Liver (tissue), 9 donors: Measurements from ENCODE around the gene GIMAP4. TPM values are rescaled to one million over a fixed set of nuclear protein-coding genes. Genes with fewer than 3 reads are reported as not detected.
"Not testable (repeated sequence)": the region's sequence is repeated elsewhere in the genome, so short reads cannot be mapped to it uniquely, and the experiment has no call there.

Source experiments
- DNase-seq: peaks from one replicate; pipeline ENCODE4 v3.0.0-alpha.2; 2017; ENCODE audit warnings: low spot score
- H3K27ac ChIP-seq, 2 donors: one replicate each; pipeline ENCODE4 v1.7.0; 2013; ENCODE audit warnings: inconsistent platforms in 2 of 2, low read length in 2 of 2, control low read depth in 1 of 2, low read depth in 1 of 2, mild to moderate bottlenecking in 1 of 2
- H3K27me3 ChIP-seq, 4 donors: one replicate each; pipeline versions ENCODE4 v1.6.1 to v1.7.0; 2013; ENCODE audit warnings: low read length in 3 of 4, inconsistent platforms in 1 of 4, mild to moderate bottlenecking in 1 of 4, moderate library complexity in 1 of 4; ENCODE audit not compliant: control insufficient read depth in 4 of 4, insufficient read depth in 4 of 4
- H3K36me3 ChIP-seq, 4 donors: one replicate each; pipeline versions ENCODE4 v1.6.1 to v1.7.0; 2013; ENCODE audit warnings: low read length in 3 of 4, mild to moderate bottlenecking in 3 of 4, low read depth in 1 of 4, moderate library complexity in 1 of 4; ENCODE audit not compliant: control insufficient read depth in 4 of 4, insufficient read depth in 3 of 4
- H3K4me1 ChIP-seq, 4 donors: one replicate each; pipeline versions ENCODE4 v1.6.1 to v1.7.0; 2013; ENCODE audit warnings: low read length in 3 of 4, mild to moderate bottlenecking in 3 of 4, moderate library complexity in 1 of 4; ENCODE audit not compliant: control insufficient read depth in 4 of 4, insufficient read depth in 4 of 4
- H3K4me3 ChIP-seq, 3 donors: one replicate each; pipeline versions ENCODE4 v1.6.1 to v1.7.0; 2013; ENCODE audit warnings: low read length in 3 of 3, control low read depth in 1 of 3, low read depth in 1 of 3, mild to moderate bottlenecking in 1 of 3
- H3K9ac ChIP-seq, 2 donors: one replicate each; pipeline ENCODE4 v1.7.0; 2013; ENCODE audit warnings: low read length in 2 of 2, mild to moderate bottlenecking in 2 of 2, moderate library complexity in 2 of 2, control low read depth in 1 of 2, low read depth in 1 of 2
- H3K9me3 ChIP-seq, 4 donors: one replicate each; pipeline versions ENCODE4 v1.6.1 to v1.7.0; 2013; ENCODE audit warnings: low read length in 3 of 4; ENCODE audit not compliant: control insufficient read depth in 4 of 4
- CTCF ChIP-seq: fragments of 150-350 bp; IDR thresholded peaks from 2 replicates; pipeline ENCODE4 v1.5.1; 2017; ENCODE audit warnings: improper control_type of control experiment, low read depth, low read length; ENCODE audit not compliant: missing input control
- EGR1 ChIP-seq, 2 donors: IDR thresholded peaks; 2 replicates each; pipeline ENCODE4 v1.6.1; 2016 to 2018; ENCODE audit warnings: antibody characterized with exemption in 2 of 2, low read depth in 2 of 2
- FOXA1 ChIP-seq: IDR thresholded peaks from 2 replicates; pipeline ENCODE4 v1.6.1; 2016; ENCODE audit warnings: antibody characterized with exemption
- GABPA ChIP-seq, 2 donors: IDR thresholded peaks in 1 of 2; conservative IDR thresholded peaks in 1 of 2; 2 replicates each; pipeline ENCODE4 v1.6.1; 2016; ENCODE audit warnings: antibody characterized with exemption in 2 of 2, mild to moderate bottlenecking in 1 of 2, moderate library complexity in 1 of 2
- HNF4A ChIP-seq, 2 donors: conservative IDR thresholded peaks; 2 replicates each; pipeline ENCODE4 v1.6.1; 2016; ENCODE audit warnings: antibody characterized with exemption in 2 of 2, mild to moderate bottlenecking in 2 of 2
- HNF4G ChIP-seq: IDR thresholded peaks from 2 replicates; pipeline ENCODE4 v1.6.1; 2016; ENCODE audit warnings: antibody characterized with exemption
- JUND ChIP-seq, 2 donors: IDR thresholded peaks; 2 replicates each; pipeline ENCODE4 v1.6.1; 2016; ENCODE audit warnings: antibody characterized with exemption in 2 of 2
- MAX ChIP-seq: IDR thresholded peaks from 2 replicates; pipeline ENCODE4 v1.6.1; 2016; ENCODE audit warnings: antibody characterized with exemption
- RAD21 ChIP-seq, 2 donors: IDR thresholded peaks; 2 replicates each; pipeline ENCODE4 v1.6.1; 2016; ENCODE audit warnings: antibody characterized with exemption in 2 of 2, mild to moderate bottlenecking in 2 of 2
- REST ChIP-seq: IDR thresholded peaks from 2 replicates; pipeline ENCODE4 v1.6.1; 2016; ENCODE audit warnings: antibody characterized with exemption, mild to moderate bottlenecking
- RXRA ChIP-seq, 2 donors: IDR thresholded peaks; 2 replicates each; pipeline ENCODE4 v1.6.1; 2017 to 2018; ENCODE audit warnings: antibody characterized with exemption in 2 of 2, mild to moderate bottlenecking in 1 of 2
- SP1 ChIP-seq: IDR thresholded peaks from 2 replicates; pipeline ENCODE4 v1.6.1; 2018; ENCODE audit warnings: antibody characterized with exemption, mild to moderate bottlenecking
- TAF1 ChIP-seq: conservative IDR thresholded peaks from 2 replicates; pipeline ENCODE4 v1.6.1; 2016; ENCODE audit warnings: antibody characterized with exemption, mild to moderate bottlenecking
- YY1 ChIP-seq: IDR thresholded peaks from 2 replicates; pipeline ENCODE4 v1.6.1; 2016; ENCODE audit warnings: antibody characterized with exemption, mild to moderate bottlenecking
- ZBTB33 ChIP-seq: IDR thresholded peaks from 2 replicates; pipeline ENCODE4 v1.6.1; 2016; ENCODE audit warnings: antibody characterized with exemption
- WGBS: extraction: QIAGEN DNeasy Blood & Tissue Kit; methylation state at CpG from one replicate; pipeline ENCODE4 v1.1.7; 2013; 5-methylcytosine and 5-hydroxymethylcytosine counted together
- polyA plus RNA-seq, 2 donors: library from polyadenylated mRNA; stranded (reverse) in 1 of 2; unstranded in 1 of 2; fragments of 200-250 nt in 1 of 2; fragments of >200 nt in 1 of 2; fragmentation: Nextera tagmentation in 1 of 2; extraction: Ambion mirVana in 1 of 2; gene quantifications; one replicate each; pipeline versions ENCODE4 v1.2.1 to v1.2.3, GENCODE V29; 2013 to 2015
- total RNA-seq, 2 donors: library from RNA; depleted of rRNA; stranded (reverse); fragments of >200 nt; gene quantifications; one replicate each; pipeline ENCODE4 v1.2.3, GENCODE V29; 2014
- donor health status: healthy.
- donor health status: healthy.
- donor health status: healthy.
- donor health status: healthy.
- donor health status: healthy.

The GIMAP4 gene
- total and polyA plus RNA-seq, 4 donors = 14.6 to 21.3 (median 15.7) TPM

- no peaks in the 10 kb centered on the region for H3K36me3 ChIP-seq
- H3K4me1 ChIP-seq = no peaks in the 10 kb centered on the region
- no peaks in the 10 kb centered on the region for H3K27me3 ChIP-seq
- H3K27ac ChIP-seq = no peak overlapping the region
- TF ChIP-seq CTCF = no peak
- TF ChIP-seq ZBTB33 = no peak
- no peak for TF ChIP-seq YY1
- TF ChIP-seq JUND (IDR thresholded peaks at IDR 0.05) = no peak
- no peak for TF ChIP-seq FOXA1
- no peak for TF ChIP-seq GABPA (IDR thresholded peaks at IDR 0.05 in 1 of 2, conservative IDR thresholded peaks at IDR 0.05 in 1 of 2)
- no peak for TF ChIP-seq RAD21 (IDR thresholded peaks at IDR 0.05)
- no peak for TF ChIP-seq HNF4G
- no peak for TF ChIP-seq RXRA (IDR thresholded peaks at IDR 0.05)
- no peak for TF ChIP-seq MAX
- TF ChIP-seq SP1 = no peak
- TF ChIP-seq HNF4A (conservative IDR thresholded peaks at IDR 0.05) = no peak
- TF ChIP-seq EGR1 (IDR thresholded peaks at IDR 0.05; ENCODE audit: low read depth in 2 of 2) = no peak
- no peak for TF ChIP-seq TAF1
- no peak for TF ChIP-seq REST
- no peak overlapping the region for H3K4me3 ChIP-seq
- no peak for DNase-seq
- H3K9me3 ChIP-seq = peaks cover 0 to 4% (median 1%) of the 10 kb centered on the region in 4 donors
- 70% methylated on average over 2 of the region's 2 CpGs for WGBS
- no peak overlapping the region for H3K9ac ChIP-seq
Measured at GRCh38 chr7:150595361-150595760, 28.2 kb downstream of the GIMAP4 start.

GRCh38 chr7:150603600-150603999, 36.4 kb downstream of the GIMAP4 start:
- 72% methylated on average over 2 of the region's 2 CpGs for WGBS
- H3K4me3 ChIP-seq, H3K9ac ChIP-seq, H3K36me3 ChIP-seq, H3K27me3 ChIP-seq, H3K27ac ChIP-seq, H3K4me1 ChIP-seq, DNase-seq, H3K9me3 ChIP-seq: not testable (repeated sequence)
